ENCODE measurements around the gene GATA6.
"Not testable (repeated sequence)": the region's sequence is repeated elsewhere in the genome, so short reads cannot be mapped to it uniquely, and the experiment has no call there.

The GATA6 gene

GRCh38 chr18:22210311-22210754, 40.9 kb downstream of the GATA6 start:
- DNase-seq, result no peak

GRCh38 chr18:22211657-22212056, 42.3 kb downstream of the GATA6 start:
- DNase-seq, result no peak

- DNase-seq, result no peak
These were observed 44.1 kb downstream of the GATA6 start for GRCh38 chr18:22213333-22213973.

GRCh38 chr18:22214731-22215528, 45.5 kb downstream of the GATA6 start:
- no peak for DNase-seq

GRCh38 chr18:22218835-22219234, 49.4 kb downstream of the GATA6 start:
- no peak for DNase-seq

GRCh38 chr18:22219568-22220355, 50.4 kb downstream of the GATA6 start:
- no peak for DNase-seq

GRCh38 chr18:22220585-22220984, 51.2 kb downstream of the GATA6 start:
- DNase-seq, result not testable (repeated sequence)

GRCh38 chr18:22221350-22221749, 52.0 kb downstream of the GATA6 start:
- no peak for DNase-seq

- no peak for DNase-seq
These were observed 54.0 kb downstream of the GATA6 start for GRCh38 chr18:22223254-22223964.

GRCh38 chr18:22223965-22224322, 54.6 kb downstream of the GATA6 start:
- no peak for DNase-seq

- DNase-seq, result no peak
These were observed 55.0 kb downstream of the GATA6 start for GRCh38 chr18:22224339-22224738.

GRCh38 chr18:22226801-22227200, 57.4 kb downstream of the GATA6 start:
- no peak for DNase-seq

- no peak for DNase-seq
These were observed 59.6 kb downstream of the GATA6 start for GRCh38 chr18:22228976-22229375.

- no peak for DNase-seq
These were observed 60.2 kb downstream of the GATA6 start for GRCh38 chr18:22229456-22230124.

- DNase-seq, result no peak
These were observed 61.1 kb downstream of the GATA6 start for GRCh38 chr18:22230471-22230945.

- DNase-seq, result no peak
These were observed 63.9 kb downstream of the GATA6 start for GRCh38 chr18:22233266-22233665.

GRCh38 chr18:22238036-22238435, 68.6 kb downstream of the GATA6 start:
- DNase-seq, result no peak

- no peak for DNase-seq
These were observed 69.3 kb downstream of the GATA6 start for GRCh38 chr18:22238681-22239080.

- DNase-seq, result no peak
These were observed 72.6 kb downstream of the GATA6 start for GRCh38 chr18:22241921-22242361.

- DNase-seq, result no peak
These were observed 74.1 kb downstream of the GATA6 start for GRCh38 chr18:22243513-22243912.

- DNase-seq, result no peak
These were observed 80.6 kb downstream of the GATA6 start for GRCh38 chr18:22250026-22250425.

GRCh38 chr18:22250591-22250996, 81.2 kb downstream of the GATA6 start:
- DNase-seq, result no peak

All from activated T-cell treated with anti-CD3 and anti-CD28 coated beads, Interleukin-2, amount 50 U/mL, for 1 hour (primary cell).